Dermis blood vessel endothelial cell (primary cell): ENCODE data around the gene MRPS27. TPM values are rescaled to one million over a fixed set of nuclear protein-coding genes. Genes with fewer than 3 reads are reported as not detected.
A peak's percentile ranks its signal among the peaks of the same experiment; 100 is the strongest.
"Not testable (repeated sequence)": the region's sequence is repeated elsewhere in the genome, so short reads cannot be mapped to it uniquely, and the experiment has no call there.

ENCODE experiments used
- DNase-seq: peaks from one replicate; pipeline ENCODE4 v3.0.0; 2010
- total RNA-seq: library from RNA; depleted of rRNA; stranded (reverse); fragments of >200 nt; gene quantifications from 2 replicates; pipeline ENCODE4 v1.2.3, GENCODE V29; 2014

MRPS27 gene
- total RNA-seq, 1 donor from 2014 or later, result 75.6 TPM

DNA sequence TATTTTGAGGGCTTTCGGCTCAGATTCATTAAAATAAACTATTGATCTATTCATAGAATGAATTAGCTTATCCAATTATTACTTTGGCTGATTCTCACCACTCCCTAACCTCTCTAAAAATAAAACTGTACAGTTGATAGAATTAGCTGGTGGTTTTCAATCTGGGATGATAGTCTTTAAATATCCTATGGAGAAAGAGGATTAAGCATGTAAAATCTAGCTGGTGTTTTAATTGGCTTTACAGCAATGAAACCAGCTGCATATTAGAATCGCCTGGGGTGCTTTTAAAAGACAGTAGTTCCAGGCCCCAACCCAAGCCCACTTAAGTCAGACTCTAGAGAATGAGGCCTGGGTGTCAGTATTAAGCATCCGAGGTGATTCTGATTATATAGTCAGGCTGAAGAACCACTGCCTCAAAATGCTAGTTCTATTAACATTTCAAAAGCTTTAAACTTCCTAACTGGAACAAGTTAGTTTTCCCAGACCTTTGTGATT lies 117.7 kb downstream of the MRPS27 start:
- DNase-seq, result no peak

DNA sequence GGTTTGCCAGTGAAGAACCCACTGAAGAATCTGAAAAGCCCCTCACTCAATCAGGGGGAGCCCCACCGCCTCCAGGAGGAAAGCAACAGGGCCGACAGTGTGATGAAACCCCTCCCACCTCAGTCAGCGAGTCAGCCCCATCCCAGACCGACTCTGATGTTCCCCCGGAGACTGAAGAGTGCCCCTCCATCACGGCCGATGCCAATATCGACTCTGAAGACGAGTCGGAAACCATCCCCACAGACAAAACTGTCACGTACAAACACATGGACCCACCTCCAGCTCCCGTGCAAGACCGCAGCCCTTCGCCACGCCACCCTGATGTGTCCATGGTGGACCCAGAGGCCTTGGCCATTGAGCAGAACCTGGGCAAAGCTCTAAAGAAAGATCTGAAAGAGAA lies 120.4 kb downstream of the MRPS27 start:
- no peak for DNase-seq

DNA sequence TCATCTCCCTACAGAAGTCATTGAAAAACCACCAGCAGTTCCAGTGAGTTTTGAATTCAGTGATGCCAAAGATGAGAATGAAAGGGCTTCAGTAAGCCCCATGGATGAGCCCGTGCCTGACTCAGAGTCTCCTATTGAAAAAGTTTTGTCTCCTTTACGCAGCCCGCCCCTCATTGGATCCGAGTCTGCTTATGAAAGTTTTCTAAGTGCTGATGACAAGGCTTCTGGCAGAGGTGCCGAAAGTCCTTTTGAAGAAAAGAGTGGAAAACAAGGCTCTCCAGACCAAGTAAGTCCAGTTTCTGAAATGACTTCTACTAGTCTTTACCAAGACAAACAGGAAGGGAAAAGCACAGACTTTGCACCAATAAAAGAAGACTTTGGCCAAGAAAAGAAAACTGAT lies 122.6 kb downstream of the MRPS27 start:
- DNase-seq, result no peak

DNA sequence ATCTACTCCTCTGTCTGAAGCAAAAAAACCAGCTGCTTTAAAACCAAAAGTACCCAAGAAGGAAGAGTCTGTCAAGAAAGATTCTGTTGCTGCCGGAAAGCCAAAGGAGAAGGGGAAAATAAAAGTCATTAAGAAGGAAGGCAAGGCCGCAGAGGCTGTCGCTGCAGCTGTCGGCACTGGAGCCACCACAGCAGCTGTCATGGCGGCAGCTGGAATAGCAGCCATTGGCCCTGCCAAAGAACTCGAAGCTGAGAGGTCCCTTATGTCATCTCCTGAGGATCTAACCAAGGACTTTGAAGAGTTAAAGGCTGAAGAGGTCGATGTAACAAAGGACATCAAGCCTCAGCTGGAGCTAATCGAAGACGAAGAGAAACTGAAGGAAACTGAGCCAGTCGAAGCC lies 124.5 kb downstream of the MRPS27 start:
- DNase-seq, result no peak

DNA sequence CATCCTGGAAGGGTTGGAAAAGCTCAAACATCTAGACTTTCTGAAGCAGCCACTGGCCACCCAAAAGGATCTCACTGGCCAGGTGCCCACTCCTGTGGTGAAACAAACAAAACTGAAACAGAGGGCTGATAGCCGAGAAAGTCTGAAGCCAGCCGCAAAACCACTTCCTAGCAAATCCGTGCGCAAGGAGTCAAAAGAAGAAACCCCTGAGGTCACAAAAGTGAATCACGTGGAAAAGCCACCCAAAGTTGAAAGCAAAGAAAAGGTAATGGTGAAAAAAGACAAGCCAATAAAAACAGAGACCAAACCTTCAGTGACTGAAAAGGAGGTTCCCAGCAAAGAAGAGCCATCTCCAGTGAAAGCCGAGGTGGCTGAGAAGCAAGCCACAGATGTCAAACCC lies 125.2 kb downstream of the MRPS27 start:
- no peak for DNase-seq

DNA sequence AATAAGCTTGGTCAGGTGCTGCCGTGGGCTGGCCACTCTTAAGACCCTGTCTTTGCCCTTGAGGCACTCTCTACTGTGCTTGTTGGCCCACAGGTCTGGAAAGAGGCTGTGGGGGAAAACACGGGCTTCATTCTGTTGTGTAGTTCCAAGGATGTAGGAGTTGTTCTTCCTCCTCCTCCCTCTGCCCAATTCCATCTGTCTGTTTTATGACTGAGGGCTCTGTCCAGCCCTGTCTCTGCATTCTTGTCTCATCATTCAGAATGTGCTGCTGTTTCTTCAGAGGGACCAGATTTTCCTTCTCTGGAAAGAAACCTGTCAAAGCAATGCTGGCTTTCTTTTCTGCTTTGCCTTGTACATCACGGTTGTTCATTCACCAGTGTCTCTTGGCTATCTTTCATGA lies 128.6 kb downstream of the MRPS27 start:
- no peak for DNase-seq

DNA sequence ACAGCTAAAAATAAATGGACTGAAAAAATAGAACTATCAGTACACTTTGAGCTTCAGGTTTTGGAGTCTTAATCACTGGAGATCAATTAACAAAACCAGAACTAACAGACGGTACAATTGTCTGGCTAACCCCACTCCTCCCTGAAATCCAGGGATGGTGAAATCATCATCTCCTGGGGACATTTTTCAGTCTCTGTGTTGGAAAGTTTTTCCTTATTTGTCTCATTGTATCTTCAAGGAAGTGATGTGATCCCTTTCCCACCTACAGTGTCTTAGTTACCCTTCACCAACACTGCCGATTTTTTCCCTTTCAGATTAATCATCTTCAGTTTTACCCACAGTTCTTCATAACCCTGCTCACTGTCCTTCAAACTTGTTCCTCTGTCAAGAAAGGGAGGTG lies 130.9 kb downstream of the MRPS27 start:
- peak; percentile 18 for DNase-seq

DNA sequence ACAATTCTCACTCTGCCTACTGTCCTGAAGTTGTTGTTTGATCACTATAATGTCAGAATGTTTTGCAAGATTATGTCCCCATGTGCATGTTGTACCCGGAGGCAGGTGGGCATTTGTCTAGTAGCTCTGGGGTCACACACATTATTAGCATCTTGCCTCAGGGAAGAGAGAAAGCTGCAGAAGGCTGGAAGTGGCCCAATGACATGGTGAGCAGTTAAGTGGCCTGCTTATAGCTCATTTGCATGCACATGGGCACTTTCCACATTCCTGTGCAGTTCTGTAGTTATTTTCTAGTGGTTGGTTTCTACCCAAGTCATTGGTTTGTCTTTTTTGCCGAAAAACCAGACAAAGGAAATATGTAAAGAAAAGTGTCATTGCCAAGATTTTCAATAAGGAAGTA lies 131.9 kb downstream of the MRPS27 start:
- no peak for DNase-seq

DNA sequence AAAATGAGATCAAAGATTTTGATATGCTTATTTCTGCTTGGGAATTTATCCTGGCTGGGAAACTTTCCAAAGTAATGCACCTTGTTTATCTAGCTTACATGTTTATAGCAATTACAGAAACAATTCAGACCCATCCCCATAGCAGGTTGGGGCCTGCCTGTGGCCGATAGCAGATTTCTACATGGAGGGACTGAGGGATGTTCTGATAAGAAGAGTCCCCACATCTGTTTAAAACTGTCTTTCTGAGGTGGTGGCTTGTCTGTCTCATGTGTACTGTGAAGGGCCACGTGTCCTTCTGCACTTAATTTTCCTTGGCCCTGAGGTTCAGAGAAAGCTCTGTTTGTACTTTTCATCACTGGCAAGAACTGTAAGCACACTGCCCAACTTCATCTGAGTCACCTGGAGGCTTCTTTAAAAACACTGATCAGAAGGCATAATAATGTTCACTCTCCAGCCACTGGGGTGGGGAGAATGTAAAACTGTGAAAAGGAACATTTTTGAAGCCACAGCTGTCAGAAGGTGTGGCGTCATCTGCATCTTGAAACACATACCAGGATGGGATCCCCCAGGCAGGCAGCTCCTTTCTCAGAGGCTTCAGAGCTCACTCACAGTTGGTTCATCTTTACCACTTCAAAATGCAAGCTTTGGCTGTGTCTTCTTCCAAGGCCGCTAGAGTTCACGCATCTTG lies 132.5 kb downstream of the MRPS27 start:
- DNase-seq, result no peak

DNA sequence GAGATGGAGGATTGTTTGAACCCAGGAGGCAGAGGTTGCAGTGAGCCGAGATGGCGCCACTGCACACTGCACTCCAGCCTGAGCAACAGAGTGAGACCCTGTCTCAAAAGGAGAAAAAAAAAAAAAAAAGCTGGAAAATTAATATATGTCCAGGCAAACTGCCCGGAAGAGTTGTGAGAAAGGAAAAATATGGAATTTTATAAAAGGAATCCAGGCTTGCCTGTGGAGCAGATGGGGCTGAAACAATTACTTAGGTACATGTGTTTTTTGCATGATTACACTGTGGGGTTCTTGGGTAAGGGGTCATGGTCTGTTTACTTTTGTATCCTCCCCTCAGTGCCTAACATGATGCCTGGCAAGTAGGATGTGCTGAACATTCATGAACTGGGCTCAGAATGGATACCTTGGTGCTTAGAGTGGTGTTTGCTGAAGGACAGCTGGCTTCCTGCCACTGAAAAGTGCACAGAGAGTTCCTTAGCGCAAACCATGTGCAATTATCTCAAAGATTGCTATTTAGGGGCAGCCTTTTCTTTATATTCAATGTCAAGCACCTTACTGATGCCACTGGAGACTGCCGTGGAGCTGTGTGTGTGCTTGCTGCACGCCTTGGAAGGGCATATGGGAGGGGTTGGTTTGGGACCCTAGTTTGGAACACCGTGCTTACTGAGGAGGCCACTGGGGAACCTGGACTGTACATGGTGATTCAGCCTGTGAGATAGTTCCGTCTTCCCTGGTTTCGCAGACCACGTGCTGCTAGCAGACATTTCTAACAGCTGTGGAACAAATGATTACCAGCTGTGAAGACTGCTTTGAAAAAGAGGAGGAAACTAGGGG lies 134.3 kb downstream of the MRPS27 start:
- no peak for DNase-seq

DNA sequence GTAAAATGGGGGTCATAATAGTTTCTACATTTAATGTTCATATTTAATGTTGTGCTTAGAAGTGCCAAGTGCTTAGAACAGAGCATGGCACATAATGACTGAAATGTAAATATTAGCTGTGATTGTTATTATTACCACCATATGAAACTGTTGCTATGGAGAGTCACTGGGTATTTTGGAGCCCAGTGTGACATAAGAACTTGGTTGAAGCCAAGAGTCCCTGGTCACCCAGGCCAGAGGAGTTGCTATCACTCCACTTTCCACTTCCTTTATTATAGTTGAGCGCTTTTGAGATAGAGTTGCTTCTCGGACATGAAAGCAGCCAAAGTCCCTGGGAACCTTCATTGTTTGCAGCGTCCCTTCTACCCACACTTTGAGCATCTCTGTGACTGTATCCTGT lies 135.6 kb downstream of the MRPS27 start:
- no peak for DNase-seq

DNA sequence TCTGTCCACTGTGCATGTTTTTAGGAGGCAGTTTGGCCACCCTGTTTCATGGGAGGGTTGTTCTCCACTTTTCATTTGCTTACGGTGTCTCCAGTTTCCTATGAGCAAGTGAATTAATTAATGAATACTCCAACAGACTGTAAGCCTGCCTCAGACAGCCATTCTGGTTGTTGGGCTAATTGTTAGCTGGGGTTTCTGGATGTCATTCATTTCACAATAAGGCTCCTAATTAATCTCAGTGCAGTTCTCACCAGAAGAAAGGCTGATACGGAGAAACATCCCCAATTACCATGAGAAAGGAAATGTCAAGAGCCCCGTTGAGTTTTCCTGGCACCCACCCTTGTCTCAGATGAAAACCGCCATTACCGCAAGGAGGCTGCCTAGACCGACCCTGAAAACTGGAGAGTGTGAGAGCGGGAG lies 136.9 kb downstream of the MRPS27 start:
- no peak for DNase-seq

DNA sequence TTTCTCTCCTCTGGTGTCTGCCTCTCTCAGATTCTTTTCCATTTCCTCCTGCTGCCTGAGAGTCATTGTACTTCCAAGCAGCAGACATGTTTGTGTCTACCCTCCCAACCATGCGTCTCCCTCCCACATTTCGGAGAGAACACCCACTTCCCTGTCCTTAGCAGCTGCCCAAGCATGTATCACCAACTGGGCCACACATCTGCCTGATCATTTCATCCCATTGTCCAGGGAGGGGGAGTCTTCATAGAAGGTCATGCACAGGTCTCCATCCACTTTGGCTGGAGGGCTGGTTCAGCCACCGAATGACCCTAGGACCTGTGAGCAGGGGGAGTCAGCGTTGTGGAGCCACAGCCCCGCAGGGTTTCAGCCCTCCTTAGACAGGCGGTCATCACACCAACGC lies 137.4 kb downstream of the MRPS27 start:
- DNase-seq, result no peak

DNA sequence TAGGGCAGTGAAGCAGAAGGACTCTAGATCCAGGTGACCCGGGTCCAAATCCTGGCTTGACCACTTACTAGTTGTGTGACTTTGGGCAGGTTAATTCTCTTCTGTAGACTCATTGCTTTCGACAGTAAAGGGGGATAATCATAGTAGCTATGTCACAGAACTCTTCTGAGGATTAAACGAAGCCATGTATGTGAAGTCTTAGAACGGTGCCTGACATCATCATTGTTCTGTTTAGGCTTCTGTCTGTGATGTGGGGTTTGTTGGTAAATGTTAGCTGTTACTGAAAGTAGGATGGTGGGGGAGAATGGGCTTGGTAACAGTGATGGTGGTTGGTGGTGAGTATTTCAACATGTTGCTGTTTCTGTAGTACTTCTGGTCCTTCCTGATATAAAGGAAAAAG lies 139.1 kb downstream of the MRPS27 start:
- DNase-seq, result no peak

DNA sequence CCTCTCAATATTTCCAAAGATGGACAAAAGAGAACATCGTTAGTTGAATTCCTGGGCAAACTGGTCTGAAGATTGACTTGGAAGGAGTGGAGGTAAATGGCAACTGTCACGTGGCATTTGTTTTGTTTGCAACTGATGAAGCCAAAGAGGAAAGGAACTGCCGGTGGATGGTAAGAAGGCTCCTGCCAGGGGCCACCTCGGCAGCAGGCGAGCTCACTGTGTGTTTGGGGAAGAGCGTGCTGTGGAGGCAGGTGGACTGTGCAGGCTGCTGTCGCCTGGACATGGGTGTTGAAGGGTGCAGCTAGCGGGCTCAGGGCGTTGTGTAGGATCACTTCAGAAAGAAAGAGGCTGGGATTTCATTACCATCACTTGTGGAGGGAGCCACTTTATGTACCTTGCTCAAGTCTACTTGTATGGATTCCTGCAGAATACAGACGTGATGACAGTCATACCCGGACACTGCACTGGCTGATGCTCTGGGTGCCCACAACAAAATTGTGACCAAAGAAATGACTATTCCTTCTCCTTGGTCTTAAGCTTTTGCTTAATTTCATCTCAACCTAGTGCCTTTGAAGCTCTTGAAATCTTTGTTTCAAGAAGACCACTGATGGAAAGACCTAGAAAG lies 140.1 kb downstream of the MRPS27 start:
- no peak for DNase-seq

DNA sequence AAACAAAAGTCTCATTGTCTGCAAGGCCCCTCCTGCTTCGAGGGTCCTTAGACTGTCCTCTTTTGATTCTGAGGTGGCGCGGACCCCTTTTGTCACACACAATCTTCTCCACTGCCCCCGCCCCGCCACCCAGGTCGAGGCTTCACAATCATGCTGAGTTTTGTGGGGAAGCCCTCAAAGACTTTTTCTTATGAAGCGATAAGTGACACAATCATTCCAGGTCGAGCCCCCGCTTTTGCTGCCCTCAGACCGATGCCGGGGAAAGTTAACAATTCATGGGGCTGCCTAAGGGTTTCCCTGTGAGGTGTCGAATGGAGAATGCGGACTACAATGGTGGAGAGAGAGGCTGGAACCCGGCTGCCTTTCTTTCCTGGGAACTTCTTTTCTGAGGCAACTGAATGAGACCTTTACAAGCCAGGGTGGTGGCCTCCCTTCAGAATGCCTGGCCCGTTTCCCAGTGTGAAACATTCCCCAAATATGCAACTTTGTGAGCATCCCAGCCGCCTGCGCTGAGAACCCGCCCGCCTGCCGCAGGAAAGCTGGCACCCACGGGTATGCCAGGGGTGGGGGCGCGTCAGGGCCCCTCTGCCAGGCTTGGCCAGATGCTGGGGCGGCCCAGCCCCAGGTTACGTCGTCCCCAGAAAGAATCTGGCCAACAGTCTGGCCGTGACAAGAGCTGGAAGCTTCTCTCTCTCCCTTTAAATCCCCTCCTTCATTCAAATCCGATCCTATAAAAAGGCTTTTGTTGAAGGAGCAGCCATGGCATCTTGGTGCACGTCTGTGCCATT lies 140.8 kb downstream of the MRPS27 start:
- peak; percentile 56 for DNase-seq

DNA sequence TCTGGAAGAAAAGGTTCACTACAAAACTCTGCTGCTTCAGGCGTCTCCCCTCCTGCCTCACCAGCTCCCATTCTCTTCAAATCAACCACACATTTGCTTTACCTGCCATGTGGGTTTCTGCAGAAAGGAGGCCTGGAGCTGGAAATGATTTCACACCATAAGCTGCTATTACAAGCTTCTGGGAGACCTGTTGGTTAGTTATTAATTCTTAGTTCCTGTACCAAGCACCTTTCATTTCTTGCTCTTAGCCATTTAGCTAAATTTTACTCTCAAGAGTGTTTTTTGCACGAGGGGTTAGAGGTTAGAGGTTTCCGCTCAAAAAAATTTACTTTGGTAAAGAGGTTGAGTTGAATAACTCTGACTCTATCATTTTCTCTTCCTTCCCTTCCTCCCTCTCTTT lies 142.5 kb downstream of the MRPS27 start:
- no peak for DNase-seq

DNA sequence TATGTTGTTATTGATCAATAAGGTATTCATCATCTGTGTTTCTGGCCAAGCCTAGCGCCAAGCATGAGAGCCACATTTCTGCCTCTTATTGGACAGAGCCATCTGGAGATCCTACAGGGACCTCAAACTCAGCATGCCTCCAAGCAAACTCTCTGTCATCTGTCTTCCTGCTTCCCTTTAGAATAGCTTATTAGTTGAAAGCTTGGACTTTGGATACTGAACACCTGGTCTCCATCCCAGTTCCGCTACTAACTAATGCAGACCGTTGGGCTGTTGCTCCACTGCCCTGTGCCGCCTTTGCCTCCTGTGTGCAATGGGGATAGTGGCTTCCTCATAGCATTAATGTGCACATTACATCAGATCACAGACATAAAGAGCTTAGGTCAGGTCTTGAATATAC lies 147.3 kb downstream of the MRPS27 start:
- no peak for DNase-seq

DNA sequence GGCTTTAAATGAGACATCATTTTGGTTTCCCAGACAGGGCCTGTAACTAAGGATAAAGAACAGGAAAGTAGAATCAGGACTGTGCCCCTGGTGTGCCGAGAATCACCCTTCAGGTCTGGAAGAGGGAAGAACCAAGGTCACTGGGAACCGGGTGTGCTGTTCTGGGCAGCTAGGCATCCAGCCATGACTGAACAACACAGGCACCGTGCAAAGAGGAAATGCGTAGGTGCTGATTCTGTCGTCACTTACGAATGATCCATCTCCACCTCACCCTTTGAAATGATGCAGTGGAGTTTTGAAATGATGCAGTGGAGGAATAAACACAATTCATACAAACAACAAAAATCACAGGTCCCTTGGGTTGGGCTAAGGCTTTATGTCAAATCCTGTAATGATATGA lies 148.4 kb downstream of the MRPS27 start:
- no peak for DNase-seq

DNA sequence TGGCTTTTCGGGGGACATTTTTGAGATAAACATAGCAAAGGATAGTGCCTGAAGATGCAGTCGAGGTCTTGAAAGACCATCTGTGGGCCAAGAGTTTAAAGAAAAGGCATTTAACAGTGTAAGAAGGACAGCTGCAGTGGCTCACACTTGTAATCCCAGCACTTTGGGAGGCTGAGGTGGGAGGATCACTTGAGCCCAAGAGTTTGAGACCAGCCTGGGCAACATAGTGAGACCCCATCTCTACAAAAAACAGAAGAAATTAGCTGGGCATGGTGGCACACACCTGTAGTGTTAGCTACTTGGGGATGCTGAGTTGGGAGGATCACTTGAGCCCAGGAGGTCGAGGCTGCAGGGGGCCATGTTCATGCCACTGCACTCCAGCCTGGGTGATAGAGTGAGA lies 148.9 kb downstream of the MRPS27 start:
- not testable (repeated sequence) for DNase-seq

DNA sequence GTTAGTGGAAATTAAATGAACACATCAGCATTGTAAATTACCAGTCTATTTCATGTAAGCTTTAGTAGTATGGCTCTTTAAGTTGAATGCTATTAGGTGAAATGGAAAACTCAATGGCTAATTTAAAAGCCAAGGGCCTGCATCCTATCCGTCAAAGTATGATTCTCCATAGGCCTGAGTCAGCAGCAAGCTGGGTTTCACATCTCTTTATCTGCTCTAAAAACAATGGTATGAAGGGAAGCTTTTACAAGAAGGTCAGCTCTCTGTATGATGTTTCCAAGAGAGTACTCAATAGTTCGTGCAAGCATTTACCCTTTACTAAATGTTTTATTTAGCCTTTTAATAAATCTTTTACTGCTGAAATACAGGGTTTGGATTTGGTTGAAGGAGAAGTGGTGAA lies 149.9 kb downstream of the MRPS27 start:
- no peak for DNase-seq
